ENCODE measurements around the gene SPTBN1. TPM values are rescaled to one million over a fixed set of nuclear protein-coding genes. Genes with fewer than 3 reads are reported as not detected.
A peak's percentile ranks its signal among the peaks of the same experiment; 100 is the strongest.

Gene SPTBN1
- total and polyA plus RNA-seq, 2 of the 13 experiments (the other 11 are each of a cell fraction or from before 2014, with no cell fraction given), result 123 to 299 TPM

GRCh38 chr2:54629914-54630857, 174.1 kb downstream of the SPTBN1 start (continued):
- TF ChIP-seq, protein P1, sequence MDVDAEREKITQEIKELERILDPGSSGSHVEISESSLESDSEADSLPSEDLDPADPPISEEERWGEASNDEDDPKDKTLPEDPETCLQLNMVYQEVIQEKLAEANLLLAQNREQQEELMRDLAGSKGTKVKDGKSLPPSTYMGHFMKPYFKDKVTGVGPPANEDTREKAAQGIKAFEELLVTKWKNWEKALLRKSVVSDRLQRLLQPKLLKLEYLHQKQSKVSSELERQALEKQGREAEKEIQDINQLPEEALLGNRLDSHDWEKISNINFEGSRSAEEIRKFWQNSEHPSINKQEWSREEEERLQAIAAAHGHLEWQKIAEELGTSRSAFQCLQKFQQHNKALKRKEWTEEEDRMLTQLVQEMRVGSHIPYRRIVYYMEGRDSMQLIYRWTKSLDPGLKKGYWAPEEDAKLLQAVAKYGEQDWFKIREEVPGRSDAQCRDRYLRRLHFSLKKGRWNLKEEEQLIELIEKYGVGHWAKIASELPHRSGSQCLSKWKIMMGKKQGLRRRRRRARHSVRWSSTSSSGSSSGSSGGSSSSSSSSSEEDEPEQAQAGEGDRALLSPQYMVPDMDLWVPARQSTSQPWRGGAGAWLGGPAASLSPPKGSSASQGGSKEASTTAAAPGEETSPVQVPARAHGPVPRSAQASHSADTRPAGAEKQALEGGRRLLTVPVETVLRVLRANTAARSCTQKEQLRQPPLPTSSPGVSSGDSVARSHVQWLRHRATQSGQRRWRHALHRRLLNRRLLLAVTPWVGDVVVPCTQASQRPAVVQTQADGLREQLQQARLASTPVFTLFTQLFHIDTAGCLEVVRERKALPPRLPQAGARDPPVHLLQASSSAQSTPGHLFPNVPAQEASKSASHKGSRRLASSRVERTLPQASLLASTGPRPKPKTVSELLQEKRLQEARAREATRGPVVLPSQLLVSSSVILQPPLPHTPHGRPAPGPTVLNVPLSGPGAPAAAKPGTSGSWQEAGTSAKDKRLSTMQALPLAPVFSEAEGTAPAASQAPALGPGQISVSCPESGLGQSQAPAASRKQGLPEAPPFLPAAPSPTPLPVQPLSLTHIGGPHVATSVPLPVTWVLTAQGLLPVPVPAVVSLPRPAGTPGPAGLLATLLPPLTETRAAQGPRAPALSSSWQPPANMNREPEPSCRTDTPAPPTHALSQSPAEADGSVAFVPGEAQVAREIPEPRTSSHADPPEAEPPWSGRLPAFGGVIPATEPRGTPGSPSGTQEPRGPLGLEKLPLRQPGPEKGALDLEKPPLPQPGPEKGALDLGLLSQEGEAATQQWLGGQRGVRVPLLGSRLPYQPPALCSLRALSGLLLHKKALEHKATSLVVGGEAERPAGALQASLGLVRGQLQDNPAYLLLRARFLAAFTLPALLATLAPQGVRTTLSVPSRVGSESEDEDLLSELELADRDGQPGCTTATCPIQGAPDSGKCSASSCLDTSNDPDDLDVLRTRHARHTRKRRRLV (CRISPR knock-in tag; IDR thresholded peaks at IDR 0.05), result no peak
- TF ChIP-seq, protein P2, sequence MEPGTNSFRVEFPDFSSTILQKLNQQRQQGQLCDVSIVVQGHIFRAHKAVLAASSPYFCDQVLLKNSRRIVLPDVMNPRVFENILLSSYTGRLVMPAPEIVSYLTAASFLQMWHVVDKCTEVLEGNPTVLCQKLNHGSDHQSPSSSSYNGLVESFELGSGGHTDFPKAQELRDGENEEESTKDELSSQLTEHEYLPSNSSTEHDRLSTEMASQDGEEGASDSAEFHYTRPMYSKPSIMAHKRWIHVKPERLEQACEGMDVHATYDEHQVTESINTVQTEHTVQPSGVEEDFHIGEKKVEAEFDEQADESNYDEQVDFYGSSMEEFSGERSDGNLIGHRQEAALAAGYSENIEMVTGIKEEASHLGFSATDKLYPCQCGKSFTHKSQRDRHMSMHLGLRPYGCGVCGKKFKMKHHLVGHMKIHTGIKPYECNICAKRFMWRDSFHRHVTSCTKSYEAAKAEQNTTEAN (CRISPR knock-in tag; conservative IDR thresholded peaks at IDR 0.05), result 0 out of 2 replicates have a peak, but pooled peaks have one; percentile 16
- TF ChIP-seq, protein P3, sequence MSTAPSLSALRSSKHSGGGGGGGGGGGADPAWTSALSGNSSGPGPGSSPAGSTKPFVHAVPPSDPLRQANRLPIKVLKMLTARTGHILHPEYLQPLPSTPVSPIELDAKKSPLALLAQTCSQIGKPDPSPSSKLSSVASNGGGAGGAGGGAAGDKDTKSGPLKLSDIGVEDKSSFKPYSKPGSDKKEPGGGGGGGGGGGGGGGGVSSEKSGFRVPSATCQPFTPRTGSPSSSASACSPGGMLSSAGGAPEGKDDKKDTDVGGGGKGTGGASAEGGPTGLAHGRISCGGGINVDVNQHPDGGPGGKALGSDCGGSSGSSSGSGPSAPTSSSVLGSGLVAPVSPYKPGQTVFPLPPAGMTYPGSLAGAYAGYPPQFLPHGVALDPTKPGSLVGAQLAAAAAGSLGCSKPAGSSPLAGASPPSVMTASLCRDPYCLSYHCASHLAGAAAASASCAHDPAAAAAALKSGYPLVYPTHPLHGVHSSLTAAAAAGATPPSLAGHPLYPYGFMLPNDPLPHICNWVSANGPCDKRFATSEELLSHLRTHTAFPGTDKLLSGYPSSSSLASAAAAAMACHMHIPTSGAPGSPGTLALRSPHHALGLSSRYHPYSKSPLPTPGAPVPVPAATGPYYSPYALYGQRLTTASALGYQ (CRISPR knock-in tag; IDR thresholded peaks at IDR 0.05), result 0 out of 2 replicates have a peak, but pooled peaks have one; percentile 56
- no peak for TF ChIP-seq NONO (IDR thresholded peaks at IDR 0.05)
- TF ChIP-seq NONO (CRISPR knock-in tag; conservative IDR thresholded peaks at IDR 0.05), result peak; percentile 39; the same call in 1 of the 2 replicates
- TF ChIP-seq ZNF784 (CRISPR knock-in tag; IDR thresholded peaks at IDR 0.05; ENCODE audit: borderline replicate concordance), result no peak
- no peak for TF ChIP-seq ZNF414 (CRISPR knock-in tag; IDR thresholded peaks at IDR 0.05)
- TF ChIP-seq HNF4G (IDR thresholded peaks at IDR 0.05; ENCODE audit: borderline replicate concordance, low read depth, low read length), result no peak
- TF ChIP-seq HNF4G (CRISPR knock-in tag; IDR thresholded peaks at IDR 0.05; ENCODE audit: borderline replicate concordance, low read depth), result no peak
- no peak for TF ChIP-seq MEF2D (CRISPR knock-in tag; IDR thresholded peaks at IDR 0.05)
- TF ChIP-seq RBFOX2 (IDR thresholded peaks at IDR 0.05; ENCODE audit: low read depth, low read length), result no peak
- TF ChIP-seq JDP2 (CRISPR knock-in tag; IDR thresholded peaks at IDR 0.05; ENCODE audit: borderline replicate concordance), result no peak
- TF ChIP-seq STAT6 (CRISPR knock-in tag; IDR thresholded peaks at IDR 0.05; ENCODE audit: borderline replicate concordance), result no peak
- no peak; the same call in 1 of the 2 replicates for TF ChIP-seq ZNF598 (CRISPR knock-in tag; IDR thresholded peaks at IDR 0.05; ENCODE audit: borderline replicate concordance)
